ENCODE data around the gene C2orf68.
"Not testable (repeated sequence)": the region's sequence is repeated elsewhere in the genome, so short reads cannot be mapped to it uniquely, and the experiment has no call there.

The C2orf68 gene

DNA sequence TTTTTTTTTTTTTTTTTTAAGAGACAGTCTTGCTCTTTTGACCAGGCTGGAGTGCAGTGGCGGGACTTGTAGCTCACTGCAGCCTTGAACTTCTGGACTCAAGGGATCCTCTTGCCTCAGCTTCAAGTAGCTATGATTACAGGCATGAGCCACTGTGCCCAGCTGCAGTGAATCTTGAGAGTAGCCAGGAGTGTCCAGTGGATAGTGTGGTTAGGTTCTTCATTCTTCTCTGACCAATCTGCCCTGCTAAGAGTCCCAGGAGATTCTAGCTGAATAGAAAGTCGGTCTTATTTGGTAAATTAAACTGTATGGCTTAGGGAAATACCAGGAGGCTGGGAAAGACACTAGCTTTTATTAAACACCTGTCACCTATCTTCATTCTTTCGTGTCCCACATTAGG lies 19.4 kb upstream of the C2orf68 start:
- in situ Hi-C loops (cut with MboI; ENCODE audit: low sequenced_read_pairs) = no loop called here

DNA sequence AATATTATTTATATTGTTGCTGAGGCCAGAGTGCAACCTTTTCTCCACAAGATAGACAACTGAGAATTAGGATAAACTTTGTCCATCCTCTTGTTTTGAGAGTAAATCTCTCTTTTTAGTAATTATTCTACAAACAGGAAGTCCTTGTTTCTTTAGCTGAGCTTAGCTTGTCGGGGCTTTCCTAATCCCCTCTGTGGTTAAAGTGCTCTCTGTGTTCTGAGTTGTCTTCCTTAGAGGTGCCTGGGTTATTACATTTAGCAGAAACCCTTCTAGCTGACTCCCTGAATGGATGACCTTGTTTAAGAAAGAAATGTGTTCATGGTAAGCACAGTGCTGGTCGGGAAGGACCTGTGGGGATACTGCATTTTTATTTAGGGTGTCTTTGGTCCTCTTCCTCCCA lies 16.8 kb upstream of the C2orf68 start:
- in situ Hi-C loops (cut with MboI; ENCODE audit: low sequenced_read_pairs) = no loop called here

DNA sequence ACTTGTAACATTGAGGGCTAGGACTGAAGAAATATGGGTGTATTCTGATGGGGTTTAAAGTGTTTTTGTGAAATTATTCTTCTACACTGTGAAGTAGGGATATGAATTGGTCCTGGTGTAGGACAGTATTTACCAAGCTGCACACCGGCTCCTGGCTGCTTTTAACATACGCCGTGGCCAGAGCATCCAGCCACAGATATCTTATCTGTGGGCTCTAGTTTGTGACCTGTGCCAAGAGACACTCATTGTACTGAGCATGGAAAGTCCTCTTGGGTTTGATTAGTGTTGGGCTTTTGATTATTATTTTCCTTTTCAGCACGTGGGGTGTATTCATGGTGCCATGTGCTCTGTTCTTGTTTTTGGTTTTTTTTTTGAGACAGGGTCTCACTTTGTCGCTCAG lies 12.1 kb upstream of the C2orf68 start:
- in situ Hi-C loops (cut with MboI; ENCODE audit: low sequenced_read_pairs) = no loop called here

DNA sequence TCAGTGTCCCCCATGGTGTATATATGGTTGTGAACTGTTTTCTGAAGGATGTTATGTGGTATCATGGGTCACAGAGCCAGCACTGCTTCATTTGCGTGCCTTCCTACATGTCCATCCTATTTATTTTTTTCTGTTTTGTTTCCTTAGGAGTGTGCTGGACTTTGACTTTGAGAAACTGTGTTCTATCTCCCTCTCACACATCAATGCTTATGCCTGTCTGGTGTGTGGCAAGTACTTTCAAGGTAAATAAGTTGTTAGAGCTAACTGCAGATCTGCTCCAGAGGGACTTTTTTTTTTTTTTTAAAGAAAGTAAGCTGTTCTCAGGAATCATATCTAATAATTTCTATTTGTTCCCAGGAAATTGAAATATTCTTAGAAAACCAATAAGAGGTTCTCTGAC lies 9.5 kb upstream of the C2orf68 start:
- in situ Hi-C loops (cut with MboI; ENCODE audit: low sequenced_read_pairs) = no loop called here

DNA sequence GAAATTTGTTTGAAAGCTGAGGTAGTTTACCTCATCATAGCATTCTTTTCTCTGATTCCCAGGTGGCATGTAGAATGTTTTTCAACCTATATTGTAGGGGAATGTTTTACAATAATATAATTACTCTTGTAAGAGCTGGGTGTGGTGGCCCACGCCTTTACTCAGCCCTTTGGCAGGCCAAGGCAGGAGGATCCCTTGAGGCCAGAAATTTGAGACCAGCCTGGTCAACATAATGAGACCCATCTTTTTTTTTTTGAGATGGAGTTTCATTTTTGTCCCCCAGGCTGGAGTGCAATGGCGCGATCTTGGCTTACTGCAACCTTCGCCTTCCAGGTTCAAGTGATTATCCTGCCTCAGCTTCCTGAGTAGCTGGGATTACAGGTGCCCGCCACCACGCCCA lies 7.8 kb upstream of the C2orf68 start:
- in situ Hi-C loops (cut with MboI; ENCODE audit: low sequenced_read_pairs) = no loop called here

DNA sequence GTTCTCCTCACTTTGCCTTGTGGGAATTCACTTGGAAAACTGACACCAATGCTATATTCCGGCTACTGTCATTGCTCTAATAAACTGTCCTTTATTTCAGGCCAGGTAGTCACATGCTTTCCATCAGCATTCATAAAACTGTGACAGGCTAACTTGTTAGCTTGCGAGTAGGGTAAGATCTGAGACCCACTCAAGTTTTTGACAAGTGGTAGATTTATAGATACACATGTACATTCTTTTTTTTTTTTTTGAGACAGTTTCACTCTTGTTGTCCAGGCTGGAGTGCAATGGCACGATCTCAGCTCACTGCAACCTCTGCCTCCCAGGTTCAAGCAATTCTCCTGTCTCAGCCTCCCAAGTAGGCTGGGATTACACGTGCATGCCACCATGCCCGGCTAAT lies 5.9 kb upstream of the C2orf68 start:
- in situ Hi-C loops (cut with MboI; ENCODE audit: low sequenced_read_pairs) = not testable (repeated sequence)

DNA sequence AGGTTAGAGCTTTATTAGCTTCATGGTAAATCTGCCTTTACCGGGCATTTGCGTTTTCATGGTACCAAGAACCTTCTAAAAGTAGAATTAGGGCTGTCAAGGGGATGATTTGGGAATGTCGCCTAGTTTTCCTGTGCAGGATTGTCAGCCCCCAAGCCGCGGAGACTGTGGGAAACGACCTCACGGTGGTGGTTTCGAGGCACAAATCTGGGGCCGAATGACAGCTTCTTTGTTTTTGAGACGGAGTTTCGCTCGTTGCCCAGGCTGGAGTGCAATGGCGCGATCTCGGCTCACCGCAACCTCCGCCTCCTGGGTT lies 3.5 kb upstream of the C2orf68 start:
- in situ Hi-C loops (cut with MboI; ENCODE audit: low sequenced_read_pairs) = no loop called here

DNA sequence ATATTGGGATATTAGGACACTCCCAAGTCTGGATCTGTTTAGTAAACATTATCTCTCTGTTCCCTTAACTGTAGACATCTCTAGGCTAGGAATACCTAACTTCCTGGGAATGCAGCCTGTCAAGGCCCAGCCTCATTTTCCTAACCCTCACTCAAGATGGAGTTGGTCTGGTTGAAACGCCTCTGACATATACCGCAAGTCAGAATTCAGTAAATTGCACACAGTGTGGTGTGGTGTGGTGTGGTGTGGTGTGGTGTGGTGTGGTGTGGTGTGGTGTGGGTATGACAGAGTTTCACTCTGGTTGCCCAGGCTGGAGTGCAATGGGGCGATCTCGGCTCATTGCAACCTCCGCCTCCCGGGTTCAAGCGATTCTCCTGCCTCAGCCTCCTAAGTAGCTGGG lies 2.9 kb upstream of the C2orf68 start:
- in situ Hi-C loops (cut with MboI; ENCODE audit: low sequenced_read_pairs) = not testable (repeated sequence)

DNA sequence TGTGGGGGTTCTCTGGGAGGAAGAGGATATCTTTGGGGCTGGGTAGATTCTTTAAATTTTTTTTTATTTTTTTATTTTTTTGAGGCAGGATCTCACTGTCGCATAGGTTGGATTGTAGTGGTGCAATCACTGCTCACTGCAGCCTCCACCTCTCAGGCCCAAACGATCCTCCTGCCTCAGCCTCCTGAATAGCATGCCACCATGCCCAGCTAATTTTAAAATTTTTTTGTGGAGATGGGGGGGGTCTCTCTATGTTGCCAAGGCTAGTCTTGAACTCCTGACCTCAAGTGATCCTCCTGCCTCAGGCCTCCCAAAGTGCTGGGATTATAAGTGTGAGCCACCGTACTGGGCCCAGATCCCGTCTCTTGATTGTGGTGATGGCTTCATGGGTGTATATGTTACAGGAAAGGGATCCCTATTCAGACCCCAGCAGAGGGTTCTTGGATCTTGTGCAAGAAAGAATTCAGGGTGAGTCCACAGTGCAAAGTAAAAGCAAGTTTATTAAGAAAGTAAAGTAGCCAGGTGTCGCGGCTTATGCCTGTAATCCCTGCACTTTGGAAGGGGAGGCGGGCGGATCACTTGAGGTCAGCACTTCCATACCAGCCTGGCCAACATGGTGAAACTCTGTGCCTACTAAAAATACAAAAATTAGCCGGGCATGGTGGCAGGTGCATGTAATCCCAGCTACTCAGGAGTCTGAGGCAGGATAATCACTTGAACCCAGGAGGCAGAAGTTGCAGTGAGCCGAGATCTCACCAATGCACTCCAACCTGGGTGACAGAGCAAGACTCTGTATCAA lies 2.0 kb upstream of the C2orf68 start:
- in situ Hi-C loops (cut with MboI; ENCODE audit: low sequenced_read_pairs) = no loop called here

DNA sequence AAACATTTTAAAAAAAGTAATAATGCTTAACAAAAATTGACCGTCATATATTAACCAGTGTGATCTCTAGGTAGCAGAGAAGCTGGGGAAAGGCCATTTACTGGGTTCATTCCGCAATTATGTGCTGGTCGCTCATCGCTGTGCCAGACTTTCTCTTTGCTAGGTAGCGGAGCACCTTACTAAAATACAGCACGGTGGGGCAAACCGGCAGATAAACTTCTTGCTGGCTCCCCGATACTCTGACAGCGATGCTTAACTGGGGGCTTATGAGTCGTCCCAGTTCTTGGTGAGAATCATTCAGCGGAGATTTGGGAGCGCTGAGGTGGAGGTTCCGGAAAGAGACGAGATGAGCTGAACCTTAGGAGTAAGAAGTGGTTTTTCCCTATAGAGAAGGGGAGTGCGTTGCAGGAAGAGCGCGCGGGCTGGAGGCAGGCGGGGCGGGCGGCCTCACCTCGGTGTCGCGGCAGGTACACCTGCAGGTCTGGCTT lies 605 bp downstream of the C2orf68 start:
- in situ Hi-C loops (cut with MboI; ENCODE audit: low sequenced_read_pairs) = no loop called here

DNA sequence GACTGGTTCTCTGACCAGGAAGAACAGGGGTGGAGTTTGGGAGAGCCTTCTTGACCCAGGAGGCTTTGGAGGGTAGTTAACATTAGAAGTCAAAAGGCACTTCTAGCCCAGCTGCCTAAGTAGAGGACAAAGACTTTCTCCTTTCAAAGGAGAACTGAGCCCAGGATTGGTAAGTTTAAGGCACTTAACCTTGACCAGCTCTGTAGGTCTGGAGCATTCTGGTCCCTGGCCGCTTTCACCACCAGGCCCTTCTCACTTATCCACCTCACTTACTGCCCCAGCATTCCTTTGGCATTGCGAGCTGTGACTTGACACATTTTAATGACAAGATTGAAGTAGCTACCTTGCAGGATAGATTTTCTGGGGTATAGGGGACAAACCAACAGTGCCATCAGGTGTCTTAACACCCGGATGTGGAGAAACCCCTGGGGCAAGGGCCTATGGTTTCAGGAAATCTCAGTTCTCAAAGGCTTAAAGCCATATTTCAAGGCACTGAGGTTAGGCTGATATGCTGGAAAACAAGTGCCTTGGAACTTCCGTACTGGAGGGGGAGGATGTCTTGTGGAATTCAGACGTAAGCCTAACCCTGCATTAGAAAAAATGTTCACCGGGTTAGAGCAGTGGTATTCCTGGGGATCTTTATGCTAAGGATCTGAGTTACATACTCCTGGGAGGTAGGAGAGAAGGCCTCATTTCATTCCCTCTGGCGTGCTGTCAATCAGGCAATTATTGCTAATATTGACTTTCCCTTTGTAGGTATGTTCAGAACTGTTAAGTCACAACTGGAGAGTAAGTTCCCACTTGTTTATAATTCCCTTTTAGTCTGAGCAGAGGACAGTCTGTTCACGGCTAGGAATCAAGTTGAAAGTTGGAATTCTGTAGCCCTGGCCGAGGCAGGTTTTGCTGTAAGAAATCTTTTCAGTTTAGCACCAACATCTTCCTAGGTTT lies 4.3 kb downstream of the C2orf68 start:
- in situ Hi-C loops (cut with MboI; ENCODE audit: low sequenced_read_pairs) = no loop called here

DNA sequence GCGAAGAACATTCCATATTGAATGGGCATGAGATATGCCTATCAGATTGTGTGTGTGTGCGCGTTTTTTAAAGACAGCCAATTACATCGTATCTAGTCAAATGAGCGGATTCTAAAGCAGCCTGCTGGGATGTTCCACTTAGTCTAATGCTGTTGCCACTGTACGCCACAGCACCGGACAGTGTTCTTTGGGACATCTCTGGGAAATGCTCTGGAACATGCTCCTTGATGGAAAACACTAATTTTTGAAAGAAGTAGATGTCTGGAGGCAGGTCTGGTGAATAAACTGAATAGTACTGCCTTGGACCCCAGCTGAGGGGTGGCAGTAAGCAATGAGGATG lies 5.8 kb downstream of the C2orf68 start:
- in situ Hi-C loops (cut with MboI; ENCODE audit: low sequenced_read_pairs) = no loop called here

DNA sequence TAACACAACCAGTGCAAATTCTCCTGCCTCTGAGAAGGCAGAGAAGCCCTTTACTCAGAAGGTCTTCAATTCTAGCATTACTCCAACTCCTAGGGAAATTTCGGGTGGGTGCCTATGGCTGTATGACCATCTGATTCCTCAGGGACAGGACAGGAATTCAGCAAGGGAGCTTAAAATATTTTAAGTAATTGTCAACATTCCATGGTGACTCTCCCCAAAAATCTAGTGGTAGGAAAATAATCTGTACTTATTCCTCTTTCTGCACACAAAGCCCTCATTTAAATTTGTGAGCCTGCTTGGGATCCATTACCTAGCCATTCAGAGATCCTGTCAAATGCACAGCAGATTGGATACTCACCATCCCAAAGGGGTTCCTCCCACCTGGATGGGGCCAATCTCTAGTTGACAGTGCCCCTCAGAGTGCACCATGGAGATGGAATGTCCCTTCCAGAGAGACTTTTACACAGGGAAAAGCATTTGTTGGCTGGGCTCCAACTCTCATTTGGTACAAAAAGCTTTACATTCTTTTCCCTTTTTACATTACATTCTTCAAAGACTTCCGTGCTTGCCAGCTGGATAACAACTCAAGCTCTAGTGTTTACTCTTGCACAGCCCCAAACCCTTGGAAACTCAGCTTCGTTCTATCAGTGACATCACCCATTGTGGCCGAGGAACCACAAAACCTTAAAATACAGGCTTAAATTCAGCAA lies 6.3 kb downstream of the C2orf68 start:
- in situ Hi-C loops (cut with MboI; ENCODE audit: low sequenced_read_pairs) = no loop called here

DNA sequence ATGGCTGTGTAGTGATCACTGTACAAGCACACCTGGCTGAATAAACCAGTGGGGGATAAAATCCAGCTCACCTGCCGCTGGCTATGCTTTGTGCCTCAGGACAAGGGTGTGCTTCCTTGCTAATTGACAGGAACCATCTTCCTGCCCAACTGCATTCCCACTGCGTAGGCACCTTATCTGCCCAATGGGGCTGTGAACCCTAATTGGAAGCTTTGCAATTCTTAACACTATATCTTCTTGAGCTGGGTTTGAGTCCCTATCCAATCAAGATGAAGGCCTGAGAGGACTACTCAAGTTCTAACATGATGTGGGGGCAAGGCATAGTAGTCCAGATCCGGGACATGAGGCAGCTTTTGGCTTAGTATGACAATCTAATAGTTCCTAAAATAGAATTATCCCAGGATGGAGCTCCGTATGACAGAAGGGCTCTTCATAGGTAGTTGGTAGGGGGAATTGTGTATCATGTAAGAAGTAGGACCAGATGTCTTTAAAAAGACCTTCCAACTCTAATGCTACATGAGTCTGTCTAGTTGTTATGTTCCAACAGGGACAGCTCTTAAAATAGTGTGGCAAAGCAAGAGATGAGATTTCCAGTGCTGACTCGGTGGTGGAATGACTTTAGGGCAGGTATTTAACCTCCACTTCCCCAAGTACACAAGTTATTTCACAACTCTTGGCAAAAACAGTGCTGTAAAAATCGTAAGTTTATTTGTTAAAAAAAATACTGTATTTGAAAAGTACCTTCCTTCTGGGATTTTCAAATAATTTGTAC lies 7.1 kb downstream of the C2orf68 start:
- in situ Hi-C loops (cut with MboI; ENCODE audit: low sequenced_read_pairs) = no loop called here

DNA sequence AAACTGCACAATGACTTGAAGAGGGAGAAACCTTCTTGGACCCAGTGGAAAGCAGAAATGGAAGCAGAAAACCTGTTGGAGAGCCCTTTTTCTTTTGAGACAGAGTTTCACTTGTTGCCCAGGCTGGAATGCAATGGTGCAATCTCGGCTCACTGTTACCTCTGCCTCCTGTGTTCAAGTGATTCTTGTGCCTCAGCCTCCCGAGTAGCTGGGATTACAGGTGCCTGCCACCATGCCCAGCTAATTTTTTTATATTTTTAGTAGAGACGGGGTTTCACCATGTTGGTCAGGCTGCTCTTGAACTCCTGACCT lies 7.8 kb downstream of the C2orf68 start:
- in situ Hi-C loops (cut with MboI; ENCODE audit: low sequenced_read_pairs) = not testable (repeated sequence)

DNA sequence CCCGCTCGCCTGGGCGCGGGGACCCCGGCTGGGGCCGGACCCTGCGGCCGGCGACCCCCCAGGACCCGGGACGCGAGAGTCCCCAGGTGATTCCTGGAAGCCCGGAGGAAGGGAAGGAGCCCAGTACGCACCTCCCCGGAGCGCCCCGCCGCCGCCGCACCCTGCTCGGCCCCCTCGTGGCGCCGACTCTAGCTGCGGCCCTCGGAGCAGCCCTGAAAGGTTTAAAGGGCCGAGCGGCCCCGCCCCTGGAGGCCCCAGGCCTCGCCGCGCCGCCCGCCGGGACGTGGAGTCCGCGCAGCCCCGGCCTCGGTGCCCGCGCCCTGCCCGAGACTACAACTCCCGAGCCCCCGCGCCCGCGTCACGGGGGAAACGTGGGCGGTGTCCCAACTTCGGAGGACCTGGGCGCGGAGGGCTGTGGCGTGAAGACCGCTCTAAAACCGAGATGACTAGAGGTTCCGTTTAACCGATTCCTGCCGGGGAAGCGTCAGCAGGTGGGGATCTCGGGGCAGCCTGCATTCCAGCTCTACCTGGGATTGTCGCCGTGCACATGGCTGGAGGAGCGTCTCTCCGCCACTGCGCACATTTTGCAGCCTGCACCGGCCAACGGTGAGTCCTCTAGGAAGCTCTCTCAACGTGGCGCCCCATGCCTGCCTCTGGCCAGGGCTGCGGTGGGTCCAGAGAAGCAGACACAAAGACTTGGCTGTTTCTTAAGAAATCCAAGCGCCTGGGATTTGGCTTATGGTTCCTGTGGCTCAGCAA lies 9.2 kb downstream of the C2orf68 start, which contains the start of gene TMEM150A:
Gene TMEM150A, minus strand, starts transcription at position 223 of the 759 bp plus-strand sequence. CDS start 750 bp downstream, outside the sequence.
- in situ Hi-C loops (cut with MboI; ENCODE audit: low sequenced_read_pairs) = no loop called here

DNA sequence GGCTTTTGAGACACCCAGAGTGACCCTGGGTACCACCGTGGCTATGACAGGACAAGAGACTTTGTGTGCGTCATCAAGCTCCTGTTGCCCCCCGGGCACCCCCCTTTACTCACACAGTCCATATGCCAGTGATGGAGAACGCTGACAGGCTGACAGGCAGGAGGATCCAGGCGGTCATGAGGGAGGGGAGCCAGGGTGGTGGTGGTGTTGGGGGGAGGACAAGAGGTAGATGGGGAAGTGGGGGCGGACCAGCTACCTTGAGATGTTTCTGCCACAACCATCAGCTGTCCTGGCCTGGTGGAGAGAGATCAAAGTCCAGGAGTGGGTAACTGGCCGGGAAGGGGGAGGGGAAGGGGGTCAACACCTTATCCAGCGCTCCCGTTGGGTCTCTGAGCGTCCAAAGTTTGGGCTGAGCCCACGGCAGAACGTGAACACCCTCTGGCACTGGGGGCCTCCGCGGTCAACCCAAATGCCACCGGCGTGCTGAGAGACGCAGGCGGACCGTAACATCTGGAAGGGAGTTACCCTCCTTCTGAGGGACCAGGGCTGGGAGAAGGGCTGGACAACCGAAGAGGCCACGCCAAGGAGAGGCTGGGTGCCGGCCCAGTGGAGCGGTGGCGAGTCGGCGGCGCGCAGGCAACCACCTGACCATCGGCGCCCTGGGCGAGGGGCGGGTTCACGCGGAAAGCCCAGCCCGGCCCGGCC lies 9.9 kb downstream of the C2orf68 start:
- in situ Hi-C loops (cut with MboI; ENCODE audit: low sequenced_read_pairs) = no loop called here

DNA sequence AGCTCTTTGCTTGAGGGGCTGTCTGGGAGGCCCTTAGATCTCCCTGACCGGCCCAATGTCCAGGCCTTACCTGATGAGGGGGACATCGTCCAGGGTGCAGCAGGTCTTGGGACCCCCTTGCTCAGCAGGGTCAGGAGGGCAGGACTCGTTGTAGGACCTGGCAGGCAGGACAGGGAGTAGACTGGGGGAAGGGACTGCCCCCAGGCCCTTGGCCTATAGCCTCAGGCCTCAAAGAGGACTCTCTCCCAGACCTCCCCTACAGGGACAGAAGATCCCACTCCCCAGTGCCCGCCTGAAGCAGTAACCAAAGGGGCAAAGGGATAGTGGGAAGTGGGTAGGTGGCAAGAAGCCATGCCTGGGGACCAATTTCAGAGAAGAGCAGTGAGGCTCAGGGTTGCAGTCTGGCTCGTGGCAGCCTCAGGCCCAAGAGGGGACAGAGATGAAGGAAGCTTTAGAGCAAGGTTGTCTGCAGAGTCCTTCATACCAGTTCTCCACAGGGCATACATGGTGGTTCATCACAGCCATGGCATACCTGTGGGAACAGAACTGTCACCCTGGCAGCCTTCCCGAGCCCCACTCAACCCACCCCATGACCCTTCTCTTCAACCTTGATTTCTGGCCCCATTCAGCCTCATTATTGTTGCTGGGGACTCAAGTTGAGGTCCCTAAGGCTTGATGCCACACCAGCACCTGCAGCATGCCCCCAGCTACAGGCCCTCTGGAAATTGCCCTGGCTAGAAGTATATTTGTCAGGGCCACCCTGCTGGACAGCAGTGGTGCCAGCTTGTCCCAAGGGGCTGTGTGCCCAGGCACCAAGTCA lies 10.7 kb downstream of the C2orf68 start:
- in situ Hi-C loops (cut with MboI; ENCODE audit: low sequenced_read_pairs) = no loop called here

DNA sequence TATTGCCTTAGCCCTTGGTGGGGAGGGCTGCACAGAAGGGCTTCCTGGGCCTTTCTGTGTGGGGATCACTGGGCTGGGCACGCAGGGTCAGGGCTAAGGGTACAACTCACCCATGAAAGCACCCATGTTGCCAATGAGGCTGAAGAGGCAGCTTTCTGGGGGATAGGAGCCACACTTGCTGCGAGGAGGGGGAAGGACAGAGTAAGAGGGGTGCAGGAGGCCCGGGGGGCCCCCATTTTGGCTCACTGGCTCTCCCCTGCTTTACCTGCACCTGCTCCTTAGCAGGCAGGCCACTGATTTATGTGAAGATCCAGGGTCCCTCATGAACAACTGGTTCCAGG lies 11.7 kb downstream of the C2orf68 start:
- in situ Hi-C loops (cut with MboI; ENCODE audit: low sequenced_read_pairs) = no loop called here
